Panc1 (cell line): ENCODE data around the gene CDKN2B-AS1. TPM values are rescaled to one million over a fixed set of nuclear protein-coding genes. Genes with fewer than 3 reads are reported as not detected.

Source experiments
- ATAC-seq: fragments of 200-7000 bp; cut with Tn5 transposase; 2 replicates; pipeline ENCODE4 v1.9.1; 2020; ENCODE audit warnings: mild to moderate bottlenecking, moderate library complexity
- BruUV-seq: library from RNA; stranded (reverse); fragments of 400-500 nt; replicated peaks from 2 replicates; lab custom pipeline; 2021; lab: Mats Ljungman, UMichigan
- CTCF ChIA-PET: fragments of 300-600 bp; sonication (Branson Sonifier 250); formaldehyde crosslinking; loops from one replicate; lab custom pipeline; 2022; ENCODE audit warnings: antibody characterized with exemption; lab: Charles Lee
- POLR2A ChIA-PET: fragments of 300-600 bp; sonication (Branson Sonifier 250); formaldehyde crosslinking; loops from one replicate; lab custom pipeline; 2022; ENCODE audit warnings: antibody characterized with exemption; lab: Charles Lee
- DNase-seq: peaks from one replicate; pipeline ENCODE4 v3.0.0-alpha.2; 2010; ENCODE audit warnings: low read depth, low spot score
- H3K27ac ChIP-seq: 2 replicates; pipeline ENCODE4 v1.5.1; 2011; ENCODE audit warnings: mild to moderate bottlenecking, low read length, inconsistent platforms
- H3K27me3 ChIP-seq: fragments of 200-500 bp; sonication (Bioruptor generic); 2 replicates; pipeline ENCODE4 v1.6.0; 2014; ENCODE audit warnings: low read length, inconsistent platforms; ENCODE audit not compliant: control insufficient read depth, insufficient read depth
- H3K36me3 ChIP-seq: fragments of 200-500 bp; sonication (Bioruptor generic); 2 replicates; pipeline ENCODE4 v1.5.1; 2014; ENCODE audit warnings: inconsistent platforms, mild to moderate bottlenecking, low read length, moderate library complexity; ENCODE audit not compliant: control insufficient read depth, insufficient read depth
- H3K4me1 ChIP-seq: 2 replicates; pipeline ENCODE4 v1.5.1; 2011; ENCODE audit warnings: inconsistent platforms, mild to moderate bottlenecking, low read length, moderate library complexity; ENCODE audit not compliant: control insufficient read depth, insufficient read depth
- H3K4me3 ChIP-seq, 2 experiments: 2 replicates each; pipeline ENCODE4 v1.5.1; 2011 to 2012; ENCODE audit warnings: low read depth in 2 of 2, low read length in 2 of 2, mild to moderate bottlenecking in 2 of 2, inconsistent platforms in 1 of 2, moderate library complexity in 1 of 2
- H3K9me3 ChIP-seq: fragments of 200-500 bp; sonication (Bioruptor generic); 2 replicates; pipeline ENCODE4 v1.5.1; 2014; ENCODE audit warnings: low read depth, mild to moderate bottlenecking, inconsistent platforms, low read length, moderate library complexity; ENCODE audit not compliant: control insufficient read depth, insufficient read depth
- CTCF ChIP-seq: fragments of 450-650 bp; IDR thresholded peaks from 2 replicates; pipeline ENCODE4 v1.5.1; 2017; ENCODE audit warnings: mild to moderate bottlenecking
- POLR2AphosphoS5 ChIP-seq: IDR thresholded peaks from 2 replicates; pipeline ENCODE4 v1.6.1; 2012; ENCODE audit warnings: mild to moderate bottlenecking, low read depth, low read length, moderate library complexity
- REST ChIP-seq, 2 experiments: IDR thresholded peaks; 2 replicates each; pipeline ENCODE4 v1.6.1; 2011 to 2012; ENCODE audit warnings: low read depth in 2 of 2, control low read depth in 1 of 2, low read length in 1 of 2, mild to moderate bottlenecking in 1 of 2, moderate library complexity in 1 of 2; ENCODE audit not compliant: insufficient read depth in 1 of 2
- SIN3A ChIP-seq: IDR thresholded peaks from 2 replicates; pipeline ENCODE4 v1.6.1; 2012; ENCODE audit warnings: low read depth, mild to moderate bottlenecking, low read length, moderate library complexity, borderline replicate concordance; ENCODE audit not compliant: insufficient read depth
- TCF7L2 ChIP-seq: IDR thresholded peaks from 2 replicates; pipeline ENCODE4 v1.6.1; 2011; ENCODE audit warnings: mild to moderate bottlenecking, low read depth, low read length, inconsistent platforms
- in situ Hi-C: cut with HindIII; loops from 2 replicates; pipeline ENCODE4 v1.10.0; 2016; ENCODE audit warnings: low sequenced_read_pairs, low pct_unique_long_range_greater_than_20kb
- intact Hi-C: fragments of 100-400 bp; cut with micrococcal nuclease; formaldehyde crosslinking; loops from one replicate; pipeline ENCODE4 v1.10.0; 2022; ENCODE audit not compliant: unreplicated experiment
- total RNA-seq: library from RNA; stranded (reverse); gene quantifications from one replicate; pipeline ENCODE4 v1.2.1, GENCODE V29; 2021; ENCODE audit not compliant: unreplicated experiment

CDKN2B-AS1 gene
- total RNA-seq, 1 experiment from 2014 or later, result not detected

GRCh38 chr9:22035591-22036011 is 41.0 kb downstream of the CDKN2B-AS1 start:
- Histone ChIP-seq H3K27me3 (no peaks in the 10 kb centered on the region), H3K9me3 (no peaks in the 10 kb centered on the region), H3K36me3 (no peaks in the 10 kb centered on the region), H3K4me3 (no peak overlapping the region), H3K27ac (no peak overlapping the region), H3K4me1 (no peaks in the 10 kb centered on the region)
- intact Hi-C loops (no loop called here), in situ Hi-C loops (no loop called here)
- BruUV-seq, result no TSS peak
- TF ChIP-seq POLR2AphosphoS5 (no peak), TCF7L2 (no peak), REST (IDR thresholded peaks at IDR 0.05; ENCODE audit: insufficient read depth in 1 of 2, low read depth in 2 of 2, low read length in 1 of 2) (no peak), SIN3A (no peak), CTCF (no peak)
- ATAC-seq, result no peak
- POLR2A ChIA-PET, result no interaction called here
- no peak for DNase-seq
- CTCF ChIA-PET, result no interaction called here

GRCh38 chr9:22036866-22037626 is 42.5 kb downstream of the CDKN2B-AS1 start:
- Histone ChIP-seq H3K36me3 (no peaks in the 10 kb centered on the region), H3K27ac (no peak overlapping the region), H3K9me3 (no peaks in the 10 kb centered on the region), H3K27me3 (no peaks in the 10 kb centered on the region), H3K4me1 (no peaks in the 10 kb centered on the region), H3K4me3 (no peak overlapping the region)
- CTCF ChIA-PET, result no interaction called here
- DNase-seq (no peak), ATAC-seq (no peak)
- POLR2A ChIA-PET, result no interaction called here
- in situ Hi-C loops, result no loop called here
- intact Hi-C loops, result no loop called here
- TF ChIP-seq TCF7L2 (no peak), POLR2AphosphoS5 (no peak), SIN3A (no peak), CTCF (no peak), REST (IDR thresholded peaks at IDR 0.05; ENCODE audit: insufficient read depth in 1 of 2, low read depth in 2 of 2, low read length in 1 of 2) (no peak)
- BruUV-seq, result no TSS peak
